ENCODE measurements around the gene SMR3A. TPM values are rescaled to one million over a fixed set of nuclear protein-coding genes. Genes with fewer than 3 reads are reported as not detected.

SMR3A gene
- total RNA-seq, 1 experiment from 2014 or later, result not detected

- no TSS peak for BruUV-seq (replicated peaks)
- H2AFZ ChIP-seq (ENCODE audit: low read length), result no peak overlapping the region
- TF ChIP-seq EZH2phosphoT487 (IDR thresholded peaks at IDR 0.05; ENCODE audit: borderline replicate concordance, low read length), result no peak
- no peak for TF ChIP-seq CTCF (conservative IDR thresholded peaks at IDR 0.05; ENCODE audit: low read depth, low read length)
- no peak for TF ChIP-seq EZH2 (IDR thresholded peaks at IDR 0.05; ENCODE audit: low read length, unreplicated experiment)
- ATAC-seq, result no peak
- no peaks in the 10 kb centered on the region for H3F3A ChIP-seq (ENCODE audit: low read length, unreplicated experiment)
- H4K20me1 ChIP-seq (ENCODE audit: low read length), result no peaks in the 10 kb centered on the region
- CTCF ChIA-PET, result no interaction called here
- H3K27me3 ChIP-seq (ENCODE audit: low read length), result peaks cover 50% of the 10 kb centered on the region
- DNase-seq, result no peak
- H3K9ac ChIP-seq (ENCODE audit: low read length), result no peak overlapping the region
- H3K36me3 ChIP-seq (ENCODE audit: low read depth, low read length), result no peaks in the 10 kb centered on the region
- no peak overlapping the region for H3K4me2 ChIP-seq (ENCODE audit: low read length)
- intact Hi-C loops (cut with micrococcal nuclease), result no loop called here
- no peaks in the 10 kb centered on the region for H3K9me3 ChIP-seq (ENCODE audit: low read length)
- H3K79me2 ChIP-seq (ENCODE audit: low read length), result no peaks in the 10 kb centered on the region
- H3K9me2 ChIP-seq (replicated peaks; ENCODE audit: low read length), result no peaks in the 10 kb centered on the region
- POLR2A ChIA-PET (ENCODE audit: unreplicated experiment), result interaction anchor here (0.6 kb wide), 1 partner anchor 27 kb away, joined by 5 read pairs; no protein-coding TSS in a partner anchor
- H3K4me3 ChIP-seq (ENCODE audit: low read length), result no peak overlapping the region
- H3K27ac ChIP-seq (ENCODE audit: low read length), result no peak overlapping the region
- H3K4me1 ChIP-seq (ENCODE audit: insufficient read depth, low read length), result no peaks in the 10 kb centered on the region
These were observed 22.6 kb upstream of the SMR3A start for GRCh38 chr4:70337886-70338420.

GRCh38 chr4:70356185-70356584 lies 4.4 kb upstream of the SMR3A start:
- no peak overlapping the region for H3K4me2 ChIP-seq (ENCODE audit: low read length)
- H3K27ac ChIP-seq (ENCODE audit: low read length), result no peak overlapping the region
- H3K4me3 ChIP-seq (ENCODE audit: low read length), result no peak overlapping the region
- peaks cover 44% of the 10 kb centered on the region for H3K27me3 ChIP-seq (ENCODE audit: low read length)
- H3K9ac ChIP-seq (ENCODE audit: low read length), result no peak overlapping the region
- no peak for DNase-seq
- no peaks in the 10 kb centered on the region for H3K9me3 ChIP-seq (ENCODE audit: low read length)
- no peaks in the 10 kb centered on the region for H3F3A ChIP-seq (ENCODE audit: low read length, unreplicated experiment)
- H3K36me3 ChIP-seq (ENCODE audit: low read depth, low read length), result no peaks in the 10 kb centered on the region
- CTCF ChIA-PET, result no interaction called here
- H2AFZ ChIP-seq (ENCODE audit: low read length), result no peak overlapping the region
- no peaks in the 10 kb centered on the region for H3K9me2 ChIP-seq (replicated peaks; ENCODE audit: low read length)
- intact Hi-C loops (cut with micrococcal nuclease), result no loop called here
- no peaks in the 10 kb centered on the region for H3K4me1 ChIP-seq (ENCODE audit: insufficient read depth, low read length)
- BruUV-seq (replicated peaks), result no TSS peak
- H3K79me2 ChIP-seq (ENCODE audit: low read length), result no peaks in the 10 kb centered on the region
- no peak for ATAC-seq
- POLR2A ChIA-PET (ENCODE audit: unreplicated experiment), result no interaction called here
- no peak for TF ChIP-seq EZH2 (IDR thresholded peaks at IDR 0.05; ENCODE audit: low read length, unreplicated experiment)
- TF ChIP-seq CTCF (conservative IDR thresholded peaks at IDR 0.05; ENCODE audit: low read depth, low read length), result no peak
- H4K20me1 ChIP-seq (ENCODE audit: low read length), result no peaks in the 10 kb centered on the region

- Histone ChIP-seq H3K9ac (ENCODE audit: low read length) (no peak overlapping the region), H3K36me3 (ENCODE audit: low read depth, low read length) (no peaks in the 10 kb centered on the region), H3K79me2 (ENCODE audit: low read length) (no peaks in the 10 kb centered on the region), H3K9me2 (replicated peaks; ENCODE audit: low read length) (no peaks in the 10 kb centered on the region), H3K9me3 (ENCODE audit: low read length) (no peaks in the 10 kb centered on the region), H3K27ac (ENCODE audit: low read length) (no peak overlapping the region), H4K20me1 (ENCODE audit: low read length) (no peaks in the 10 kb centered on the region), H2AFZ (ENCODE audit: low read length) (no peak overlapping the region), H3K4me3 (ENCODE audit: low read length) (no peak overlapping the region), H3K27me3 (ENCODE audit: low read length) (peaks cover 45% of the 10 kb centered on the region), H3K4me1 (ENCODE audit: insufficient read depth, low read length) (no peaks in the 10 kb centered on the region), H3K4me2 (ENCODE audit: low read length) (no peak overlapping the region), H3F3A (ENCODE audit: low read length, unreplicated experiment) (no peaks in the 10 kb centered on the region)
- TF ChIP-seq CTCF (conservative IDR thresholded peaks at IDR 0.05; ENCODE audit: low read depth, low read length), result no peak
- TF ChIP-seq EZH2 (IDR thresholded peaks at IDR 0.05; ENCODE audit: low read length, unreplicated experiment), result no peak
- no peak for TF ChIP-seq EZH2phosphoT487 (IDR thresholded peaks at IDR 0.05; ENCODE audit: borderline replicate concordance, low read length)
- POLR2A ChIA-PET (ENCODE audit: unreplicated experiment), result no interaction called here
- no TSS peak for BruUV-seq (replicated peaks)
- intact Hi-C loops (cut with micrococcal nuclease), result no loop called here
- ATAC-seq (no peak), DNase-seq (no peak)
- CTCF ChIA-PET, result no interaction called here
These were observed 1.4 kb upstream of the SMR3A start for GRCh38 chr4:70359115-70359661.

Data from PC-3 (cell line).